Kidney epithelial cell (primary cell): Measurements from ENCODE around the gene BRME1. TPM values are rescaled to one million over a fixed set of nuclear protein-coding genes. Genes with fewer than 3 reads are reported as not detected.
A peak's percentile ranks its signal among the peaks of the same experiment; 100 is the strongest.

ENCODE experiments used
- DNase-seq: peaks from one replicate; pipeline ENCODE4 v3.0.0-alpha.2; 2010; ENCODE audit warnings: low read depth
- H3K27me3 ChIP-seq: 2 replicates; pipeline ENCODE4 v1.6.0; 2011; ENCODE audit warnings: low read length; ENCODE audit not compliant: control insufficient read depth, insufficient read depth
- H3K36me3 ChIP-seq: 2 replicates; pipeline ENCODE4 v1.5.1; 2011; ENCODE audit warnings: low read length; ENCODE audit not compliant: control insufficient read depth, insufficient read depth
- H3K4me3 ChIP-seq: 2 replicates; pipeline ENCODE4 v1.5.1; 2011; ENCODE audit warnings: low read depth, mild to moderate bottlenecking, control low read depth, low read length
- total RNA-seq: library from RNA; depleted of rRNA; stranded (reverse); fragments of >200 nt; gene quantifications from 2 replicates; pipeline ENCODE4 v1.2.3, GENCODE V29; 2015
- TF ChIP-seq, protein P1 (sequence below): IDR thresholded peaks from 2 replicates; pipeline ENCODE4 v1.5.1; 2011; ENCODE audit warnings: mild to moderate bottlenecking, moderate library complexity, low read length, control low read depth, inconsistent platforms; ENCODE audit not compliant: insufficient read depth, poor library complexity, severe bottlenecking

BRME1 gene
- total RNA-seq, 1 donor from 2014 or later = 2.5 TPM

DNA sequence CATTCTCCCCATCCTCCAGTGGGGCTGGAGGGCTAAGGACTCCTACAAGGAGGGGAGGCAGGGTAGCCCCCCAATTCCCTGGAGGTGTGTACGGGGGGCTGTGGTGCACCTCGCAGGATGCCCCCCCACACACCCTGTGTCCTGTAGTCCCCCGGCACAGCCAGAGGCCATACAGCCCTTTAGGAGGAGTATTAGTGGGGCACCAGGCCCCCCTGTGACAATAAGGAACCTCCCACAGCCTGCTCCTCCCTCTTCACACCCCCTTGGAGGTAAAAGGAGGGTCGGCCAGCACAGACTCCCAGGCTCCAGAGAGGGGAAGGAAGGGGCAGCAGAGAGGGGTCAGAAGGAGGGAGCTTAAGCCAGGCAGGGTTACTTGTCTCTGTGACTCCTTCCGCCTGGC lies 29.1 kb downstream of the BRME1 start, which contains the start of gene NANOS3:
Gene NANOS3, plus strand, starts transcription at position 301 of the 400 bp plus-strand sequence. CDS start 115 bp downstream, outside the sequence.
- H3K4me3 ChIP-seq = no peak within 1 kb of the TSS
- TF ChIP-seq, protein P1, sequence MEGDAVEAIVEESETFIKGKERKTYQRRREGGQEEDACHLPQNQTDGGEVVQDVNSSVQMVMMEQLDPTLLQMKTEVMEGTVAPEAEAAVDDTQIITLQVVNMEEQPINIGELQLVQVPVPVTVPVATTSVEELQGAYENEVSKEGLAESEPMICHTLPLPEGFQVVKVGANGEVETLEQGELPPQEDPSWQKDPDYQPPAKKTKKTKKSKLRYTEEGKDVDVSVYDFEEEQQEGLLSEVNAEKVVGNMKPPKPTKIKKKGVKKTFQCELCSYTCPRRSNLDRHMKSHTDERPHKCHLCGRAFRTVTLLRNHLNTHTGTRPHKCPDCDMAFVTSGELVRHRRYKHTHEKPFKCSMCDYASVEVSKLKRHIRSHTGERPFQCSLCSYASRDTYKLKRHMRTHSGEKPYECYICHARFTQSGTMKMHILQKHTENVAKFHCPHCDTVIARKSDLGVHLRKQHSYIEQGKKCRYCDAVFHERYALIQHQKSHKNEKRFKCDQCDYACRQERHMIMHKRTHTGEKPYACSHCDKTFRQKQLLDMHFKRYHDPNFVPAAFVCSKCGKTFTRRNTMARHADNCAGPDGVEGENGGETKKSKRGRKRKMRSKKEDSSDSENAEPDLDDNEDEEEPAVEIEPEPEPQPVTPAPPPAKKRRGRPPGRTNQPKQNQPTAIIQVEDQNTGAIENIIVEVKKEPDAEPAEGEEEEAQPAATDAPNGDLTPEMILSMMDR = no peak

DNA sequence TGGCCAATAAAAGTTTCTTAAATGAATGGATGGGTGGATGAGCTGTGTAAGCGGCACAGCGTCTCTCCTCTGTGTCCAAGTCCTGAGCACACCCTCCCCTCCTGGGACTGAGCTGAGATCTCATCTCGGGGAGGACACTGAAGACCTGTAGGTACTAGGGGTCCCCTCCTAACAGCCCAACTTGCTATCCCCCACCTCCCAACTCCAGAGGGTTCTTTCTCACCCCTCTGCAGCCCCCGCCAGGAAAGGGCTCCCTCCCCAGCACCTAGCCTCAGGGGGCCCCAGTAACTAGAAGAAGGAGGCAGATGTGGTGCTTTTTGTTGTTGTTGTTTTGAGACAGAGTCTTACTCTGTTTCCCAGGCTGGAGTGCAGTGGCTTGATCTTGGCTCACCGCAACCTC lies 30.1 kb downstream of the BRME1 start:
- no peak overlapping the region for H3K4me3 ChIP-seq
- no peak for DNase-seq
- no peaks in the 10 kb centered on the region for H3K36me3 ChIP-seq
- no peaks in the 10 kb centered on the region for H3K27me3 ChIP-seq
- TF ChIP-seq, protein P1 = no peak

More for the DNA sequence above, 29.1 kb downstream of the BRME1 start, which contains the start of gene NANOS3:
- H3K27me3 ChIP-seq = no peaks in the 10 kb centered on the region
- no peak for DNase-seq
- H3K36me3 ChIP-seq = no peaks in the 10 kb centered on the region

DNA sequence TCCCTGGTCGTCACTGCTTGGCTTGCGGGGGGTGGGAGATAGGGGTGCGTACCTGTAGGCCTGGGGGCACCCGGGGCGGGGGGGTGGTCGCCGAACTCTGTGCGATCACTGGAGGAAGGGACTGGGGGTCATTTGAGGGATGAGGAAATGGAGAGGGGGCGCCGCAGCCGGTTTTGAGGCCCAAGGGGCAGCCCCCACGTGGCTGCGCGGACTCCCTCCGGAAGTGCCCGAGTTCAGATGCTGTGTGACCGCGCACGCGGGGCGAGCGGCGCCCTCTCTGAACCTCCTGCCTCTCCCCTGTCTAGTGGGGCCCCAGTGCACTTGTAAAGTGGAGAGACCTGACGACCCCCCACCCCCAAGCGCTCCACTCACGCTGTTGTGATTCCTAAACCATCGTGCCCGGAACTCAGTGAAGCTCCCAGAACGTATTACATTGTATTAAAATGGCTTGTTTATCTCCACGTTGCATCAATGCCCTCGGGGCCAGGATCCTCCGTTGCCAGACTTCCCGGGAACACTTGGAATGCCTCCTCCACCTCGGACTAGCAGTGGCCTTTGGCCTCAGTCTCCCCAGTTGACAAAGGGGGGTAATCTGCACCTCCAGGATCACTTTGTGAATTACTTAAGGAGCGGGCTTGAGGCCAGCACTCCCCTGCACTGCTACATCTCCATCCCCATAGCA lies 31.9 kb downstream of the BRME1 start:
- no peaks in the 10 kb centered on the region for H3K36me3 ChIP-seq
- no peak for DNase-seq
- TF ChIP-seq, protein P1 = no peak
- no peaks in the 10 kb centered on the region for H3K27me3 ChIP-seq
- H3K4me3 ChIP-seq = no peak overlapping the region

DNA sequence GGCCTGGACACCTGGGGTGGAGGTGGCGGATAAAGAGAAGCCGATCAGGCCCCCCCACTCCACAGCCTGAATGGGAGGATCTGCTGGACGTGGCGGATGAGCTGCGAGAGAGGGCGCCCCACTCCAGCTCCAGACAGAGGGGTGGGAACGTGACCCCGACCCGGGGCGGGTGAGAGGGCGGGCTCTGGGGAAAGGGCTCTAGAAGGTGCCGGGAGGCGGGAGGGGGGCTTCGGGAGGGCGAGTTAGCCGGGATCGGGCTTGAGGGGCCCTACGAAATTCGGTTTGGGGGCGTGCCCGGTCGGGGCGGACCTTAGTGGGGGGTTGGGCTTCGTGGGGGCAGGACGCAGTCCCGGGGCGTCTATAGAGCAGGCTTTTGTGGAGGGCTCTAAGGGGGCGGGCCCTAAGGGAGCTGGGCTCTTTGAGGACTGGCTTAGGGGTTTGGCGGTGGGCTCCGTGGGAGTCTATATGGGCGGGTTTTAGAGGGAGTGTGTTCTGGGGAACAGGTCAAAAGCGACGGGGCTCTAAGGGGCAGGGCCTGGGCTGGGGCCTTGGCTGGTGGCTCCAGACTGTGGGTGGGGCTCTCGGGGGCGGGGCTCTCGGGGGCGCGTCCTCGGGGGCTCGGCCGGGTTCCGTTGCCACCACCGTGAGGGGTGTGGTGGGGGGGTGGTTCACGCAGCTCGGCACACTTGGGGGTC lies 33.1 kb downstream of the BRME1 start:
- TF ChIP-seq, protein P1 = peak; percentile 25
- Histone ChIP-seq H3K4me3 (peak overlapping the region; percentile 21), H3K27me3 (no peaks in the 10 kb centered on the region), H3K36me3 (no peaks in the 10 kb centered on the region)
- DNase-seq = no peak

DNA sequence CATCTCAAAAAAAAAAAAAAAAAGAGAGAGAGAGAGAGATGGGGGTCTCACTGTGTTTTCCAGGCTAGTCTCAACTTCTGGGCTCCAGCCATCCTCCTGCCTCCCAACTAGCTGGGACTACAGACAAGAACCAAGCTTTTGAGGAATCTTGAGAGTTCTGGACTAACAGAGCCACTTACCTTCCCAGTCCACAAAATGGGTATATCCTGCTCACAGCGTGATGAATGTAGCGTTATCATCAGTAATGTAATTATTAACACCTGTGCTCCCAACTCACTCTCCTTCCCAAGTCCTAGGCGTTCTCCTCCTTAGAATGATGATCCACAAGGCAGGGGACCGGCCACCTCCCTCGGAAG lies 33.6 kb downstream of the BRME1 start:
- Histone ChIP-seq H3K36me3 (no peaks in the 10 kb centered on the region), H3K27me3 (no peaks in the 10 kb centered on the region), H3K4me3 (no peak overlapping the region)
- TF ChIP-seq, protein P1 = no peak
- no peak for DNase-seq
